Neural progenitor cell (in vitro differentiated cells): Measurements from ENCODE around the gene ASB13.

Experiments
- EZH2 ChIP-seq: fragments of 200-600 bp; sonication (generic); IDR thresholded peaks from 2 replicates; pipeline ENCODE4 v1.6.1; 2017; ENCODE audit warnings: antibody characterized with exemption, mild to moderate bottlenecking, moderate library complexity
- TF ChIP-seq, protein P1 (sequence below): fragments of 200-600 bp; sonication (generic); IDR thresholded peaks from 2 replicates; pipeline ENCODE4 v1.5.1; 2017; ENCODE audit warnings: antibody characterized with exemption, mild to moderate bottlenecking

DNA sequence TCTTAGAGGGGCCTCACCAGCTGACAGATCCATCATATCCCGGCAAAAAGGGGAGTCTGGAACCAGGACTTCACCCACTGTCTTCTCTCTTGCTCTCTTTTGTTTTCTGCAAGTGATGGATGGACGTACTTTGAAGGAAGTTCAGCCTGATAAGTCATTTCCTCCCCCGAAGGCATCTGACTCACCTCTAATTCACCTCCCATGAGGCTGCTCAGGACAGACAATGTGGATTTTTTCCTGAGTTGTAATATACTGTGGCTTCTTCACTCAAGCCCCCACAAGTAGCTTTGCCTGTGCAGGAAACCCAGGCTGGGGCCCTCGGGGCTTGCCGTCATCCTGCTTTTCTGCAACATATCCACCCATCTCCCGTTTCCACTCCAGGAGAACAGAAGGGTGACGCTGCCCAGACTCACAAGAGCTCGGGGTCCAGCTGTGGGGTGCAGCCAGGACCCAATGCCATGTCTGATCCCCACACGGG lies 70.4 kb downstream of the ASB13 start:
- TF ChIP-seq, protein P1, sequence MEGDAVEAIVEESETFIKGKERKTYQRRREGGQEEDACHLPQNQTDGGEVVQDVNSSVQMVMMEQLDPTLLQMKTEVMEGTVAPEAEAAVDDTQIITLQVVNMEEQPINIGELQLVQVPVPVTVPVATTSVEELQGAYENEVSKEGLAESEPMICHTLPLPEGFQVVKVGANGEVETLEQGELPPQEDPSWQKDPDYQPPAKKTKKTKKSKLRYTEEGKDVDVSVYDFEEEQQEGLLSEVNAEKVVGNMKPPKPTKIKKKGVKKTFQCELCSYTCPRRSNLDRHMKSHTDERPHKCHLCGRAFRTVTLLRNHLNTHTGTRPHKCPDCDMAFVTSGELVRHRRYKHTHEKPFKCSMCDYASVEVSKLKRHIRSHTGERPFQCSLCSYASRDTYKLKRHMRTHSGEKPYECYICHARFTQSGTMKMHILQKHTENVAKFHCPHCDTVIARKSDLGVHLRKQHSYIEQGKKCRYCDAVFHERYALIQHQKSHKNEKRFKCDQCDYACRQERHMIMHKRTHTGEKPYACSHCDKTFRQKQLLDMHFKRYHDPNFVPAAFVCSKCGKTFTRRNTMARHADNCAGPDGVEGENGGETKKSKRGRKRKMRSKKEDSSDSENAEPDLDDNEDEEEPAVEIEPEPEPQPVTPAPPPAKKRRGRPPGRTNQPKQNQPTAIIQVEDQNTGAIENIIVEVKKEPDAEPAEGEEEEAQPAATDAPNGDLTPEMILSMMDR, result no peak
- no peak for TF ChIP-seq EZH2
